Gastrocnemius medialis (tissue), 4 donors: ENCODE results near the gene NKX2-1.

Experiments used
- CTCF ChIP-seq, 5 experiments: fragments of 450-650 bp in 3 of 5; fragments of 200-600 bp in 2 of 5; sonication (generic) in 2 of 5; IDR thresholded peaks in 4 of 5; conservative IDR thresholded peaks in 1 of 5; 1 replicate in 4 of 5; 2 replicates in 1 of 5; pipeline ENCODE4 v1.5.1; 2016 to 2019; ENCODE audit warnings: antibody characterized with exemption in 5 of 5, mild to moderate bottlenecking in 3 of 5, moderate library complexity in 3 of 5
- POLR2A ChIP-seq, 2 donors: fragments of 450-650 bp; IDR thresholded peaks; one replicate each; pipeline ENCODE4 v1.6.1; 2017; ENCODE audit warnings: antibody characterized with exemption in 2 of 2, mild to moderate bottlenecking in 2 of 2, moderate library complexity in 2 of 2

DNA sequence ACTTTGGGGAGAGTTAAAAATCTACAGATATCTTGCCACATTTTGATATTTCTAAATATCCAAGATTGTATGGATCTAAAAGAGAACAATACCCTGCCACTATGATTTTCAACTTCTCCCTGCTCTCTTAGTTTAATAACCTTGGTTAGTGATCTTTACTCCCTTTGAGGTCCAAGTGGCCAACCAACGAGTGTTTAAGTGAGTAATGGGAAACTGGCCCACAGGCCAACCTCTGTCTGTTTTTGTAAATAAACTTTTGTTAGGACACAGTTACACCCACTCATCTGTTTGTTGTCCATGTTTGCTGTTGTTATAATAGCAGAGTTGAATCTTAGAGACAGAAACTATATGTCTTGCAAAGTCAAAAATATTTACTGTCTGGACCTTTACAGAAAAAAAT lies 30.9 kb upstream of the NKX2-1 start:
- TF ChIP-seq POLR2A (IDR thresholded peaks at IDR 0.05) (no peak), CTCF (IDR thresholded peaks at IDR 0.05 in 4 of 5, conservative IDR thresholded peaks at IDR 0.05 in 1 of 5) (no peak)
